Skin of body (tissue), 2 donors: ENCODE results near the gene KRT32. TPM values are rescaled to one million over a fixed set of nuclear protein-coding genes. Genes with fewer than 3 reads are reported as not detected.

Source experiments
- DNase-seq: peaks from one replicate; lab custom pipeline; 2025; lab: John Stamatoyannopoulos, UW
- total RNA-seq: library from RNA; depleted of rRNA; stranded (reverse); fragments of >200 nt; gene quantifications from one replicate; pipeline ENCODE4 v1.2.3, GENCODE V29; 2014

Gene KRT32
- 28.0 TPM for total RNA-seq

- DNase-seq = no peak
Observed at GRCh38 chr17:41466988-41467387, at the start of gene KRT32. Gene KRT32 (minus strand): TSS chr17:41467386. CDS start chr17:41467325, 61 bp downstream.

DNA sequence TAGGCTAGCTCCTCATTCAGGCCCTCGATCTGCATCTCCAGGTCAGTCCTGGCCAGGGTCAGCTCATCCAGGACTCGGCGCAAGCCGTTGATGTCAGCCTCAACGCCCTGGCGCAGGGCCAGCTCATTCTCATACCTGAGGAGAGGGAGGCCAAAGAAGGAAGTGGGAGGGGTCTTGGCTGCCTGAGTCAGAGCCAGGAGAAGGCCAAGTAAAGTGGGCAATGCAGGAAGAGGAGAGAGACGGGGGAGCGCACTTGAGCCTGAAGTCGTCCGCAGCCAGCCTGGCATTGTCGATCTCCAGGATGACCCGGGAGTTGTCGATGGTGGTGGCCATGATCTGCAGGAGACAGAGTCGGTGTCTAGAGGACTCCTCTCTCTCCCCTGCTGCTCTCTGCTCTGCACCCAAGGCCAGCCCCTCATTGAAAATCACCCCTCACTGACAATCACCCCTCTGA is 49.7 kb upstream of the KRT32 start:
- no peak for DNase-seq

- no peak for DNase-seq
Observed at GRCh38 chr17:41516147-41516829, 49.1 kb upstream of the KRT32 start.

- DNase-seq = no peak
Observed at GRCh38 chr17:41513168-41513547, 46.0 kb upstream of the KRT32 start.

GRCh38 chr17:41512546-41513167 is 45.5 kb upstream of the KRT32 start:
- no peak for DNase-seq

DNA sequence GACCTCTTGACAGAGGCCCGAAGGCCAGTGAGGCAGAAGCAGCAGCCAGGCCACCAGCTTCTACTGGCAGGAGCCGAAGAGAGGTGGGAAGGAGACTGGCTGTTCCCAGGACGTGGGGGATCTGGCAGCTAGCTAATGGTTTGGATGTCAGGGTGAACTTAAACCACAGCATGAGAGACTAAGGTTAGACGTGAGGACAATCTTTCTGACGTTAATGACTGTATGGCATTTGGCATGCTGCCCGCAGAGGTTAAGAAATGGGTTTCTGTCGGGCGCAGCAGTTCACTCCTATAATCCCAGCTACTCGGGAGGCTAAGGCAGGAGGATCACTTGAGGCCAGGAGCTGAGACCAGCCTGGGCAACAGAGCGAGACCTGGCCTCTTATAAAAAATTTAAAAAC is 44.5 kb upstream of the KRT32 start:
- DNase-seq = no peak

- DNase-seq = no peak
Observed at GRCh38 chr17:41511116-41511515, 43.9 kb upstream of the KRT32 start.

- no peak for DNase-seq
Observed at GRCh38 chr17:41510251-41511065, 43.3 kb upstream of the KRT32 start.

- DNase-seq = no peak
Observed at GRCh38 chr17:41507315-41507880, 40.2 kb upstream of the KRT32 start.

GRCh38 chr17:41505809-41506767 is 38.9 kb upstream of the KRT32 start:
- DNase-seq = no peak

DNA sequence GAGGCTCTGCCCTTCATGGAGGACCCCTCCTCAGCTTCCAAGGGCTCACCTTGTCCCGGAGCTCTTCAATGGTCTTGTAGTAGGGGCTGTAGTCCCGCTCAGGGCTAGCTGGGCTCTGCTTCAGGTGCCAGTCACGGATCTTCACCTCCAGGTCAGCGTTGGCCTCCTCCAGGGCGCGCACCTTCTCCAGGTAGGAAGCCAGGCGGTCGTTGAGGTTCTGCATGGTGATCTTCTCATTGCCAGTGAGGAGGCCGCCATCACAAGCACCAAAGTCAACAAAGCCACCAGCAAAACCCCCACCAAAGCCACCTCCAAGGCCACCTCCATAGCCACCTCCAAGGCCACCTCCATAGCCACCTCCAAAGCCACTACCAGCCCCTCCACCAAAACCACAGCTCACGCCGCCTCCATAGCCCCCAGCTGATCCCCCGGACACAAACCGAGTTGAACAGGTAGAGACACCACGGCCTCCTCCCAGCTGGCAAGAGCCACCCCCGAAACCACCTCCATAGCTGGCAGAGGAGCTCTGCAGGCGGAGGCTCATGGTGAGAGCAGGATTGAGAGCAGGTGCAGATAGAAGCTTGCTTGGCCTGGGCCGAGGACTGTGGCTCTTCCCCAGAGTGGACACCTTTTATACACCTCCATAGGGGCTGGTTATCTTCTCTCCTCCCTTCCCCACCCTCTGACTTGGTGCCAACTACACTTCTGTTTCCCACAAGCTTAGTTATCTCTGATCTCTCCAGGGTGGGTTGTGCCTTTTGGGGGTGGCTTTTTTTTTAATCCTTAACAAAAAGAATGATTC is 38.0 kb upstream of the KRT32 start, which contains the start of gene KRT13:
Gene KRT13 (minus strand): TSS at position 606 of the 802 bp plus-strand sequence. CDS start 62 bp downstream, at position 544.
- no peak for DNase-seq

DNA sequence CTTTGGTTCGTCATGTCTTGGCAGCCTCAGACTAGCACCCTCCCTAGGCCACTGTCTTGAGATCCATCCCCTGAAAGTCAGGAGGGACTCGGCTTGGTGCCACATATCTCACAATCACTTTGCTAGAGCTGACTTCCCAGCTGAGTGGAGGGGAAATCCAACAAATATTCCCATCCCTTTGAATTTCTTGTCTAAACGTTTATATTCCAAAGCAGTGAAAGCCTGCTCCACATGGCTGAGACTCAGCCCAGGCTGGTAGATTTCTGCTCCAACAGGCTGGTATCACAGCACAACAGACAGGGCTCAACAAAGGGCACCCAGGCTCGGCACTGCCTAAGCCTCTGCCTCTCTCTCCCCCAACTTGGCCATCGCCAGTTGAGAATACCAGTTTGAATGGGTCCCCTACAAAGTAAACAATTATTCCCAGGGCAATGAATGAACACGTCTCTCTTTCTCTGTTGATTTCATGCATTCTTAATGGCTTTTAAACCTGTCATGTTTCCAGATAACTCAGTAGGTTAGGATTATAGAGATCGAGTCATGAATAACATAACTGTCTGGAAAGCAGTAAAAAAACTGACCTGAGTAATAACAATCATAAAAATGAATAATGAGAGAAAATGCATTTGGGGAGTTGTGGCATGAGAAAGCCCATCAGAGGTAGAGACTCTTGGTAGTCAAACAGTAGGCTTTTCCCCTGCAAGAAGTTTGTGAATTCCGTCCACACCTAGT is 37.2 kb upstream of the KRT32 start:
- no peak for DNase-seq

GRCh38 chr17:41503202-41503601 is 36.0 kb upstream of the KRT32 start:
- no peak for DNase-seq

DNA sequence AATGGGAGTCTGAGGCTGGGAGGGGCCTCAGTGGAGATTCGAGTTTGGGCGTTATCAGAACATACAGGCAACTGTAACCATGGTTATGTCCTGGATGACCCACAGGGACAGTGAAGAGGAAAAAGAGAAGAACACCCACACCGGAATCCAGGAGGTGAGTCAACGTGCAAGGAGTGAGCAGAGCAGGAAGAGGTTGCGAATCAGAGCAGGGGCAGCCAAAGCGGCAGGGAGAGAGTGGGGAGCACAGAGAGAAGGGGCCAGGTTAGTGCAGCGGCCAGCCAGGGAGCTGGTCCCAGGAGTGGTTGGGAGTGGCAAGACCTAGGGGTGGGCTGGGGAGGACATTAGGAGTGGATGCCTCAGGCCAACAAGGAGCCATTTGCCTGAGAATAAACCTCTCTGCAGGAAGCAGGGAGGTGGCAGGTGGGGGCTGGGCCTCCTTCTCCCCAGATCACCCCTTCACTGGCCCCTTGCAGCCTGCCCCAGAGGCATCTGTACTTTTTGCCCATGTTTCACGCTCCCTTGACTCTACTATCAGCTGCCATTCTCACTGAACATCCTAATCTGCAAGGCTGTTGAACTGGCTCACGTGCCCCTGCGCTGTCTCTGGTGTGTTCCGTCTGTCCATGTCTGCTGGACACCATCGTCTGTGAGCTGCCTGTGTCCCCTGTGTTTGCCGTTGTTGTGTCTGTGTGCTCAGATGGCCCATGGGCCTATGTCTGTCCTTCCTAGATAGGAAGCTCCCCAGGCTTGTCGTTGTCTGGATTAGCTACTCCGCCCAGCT is 33.1 kb upstream of the KRT32 start:
- DNase-seq = no peak

DNA sequence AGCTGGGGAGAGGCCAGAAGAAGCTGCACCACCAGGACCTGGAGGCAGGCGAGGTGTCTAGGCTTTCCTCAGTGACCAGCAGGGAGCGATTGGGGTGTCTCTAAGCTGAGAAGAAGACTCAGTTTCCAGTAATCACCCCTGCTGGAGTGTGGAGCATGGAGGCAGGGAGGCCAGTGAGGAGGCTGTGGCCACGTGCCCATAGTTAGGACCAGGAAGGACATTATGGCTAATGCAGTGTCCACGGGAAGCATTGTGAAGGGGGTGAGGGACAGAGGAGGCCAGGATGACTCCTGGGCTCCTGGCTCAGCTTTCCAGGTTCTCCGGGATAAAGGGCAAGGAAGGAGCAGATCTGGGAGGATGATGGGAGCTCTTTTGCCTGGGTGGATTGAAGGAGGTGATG is 32.5 kb upstream of the KRT32 start:
- no peak for DNase-seq

- no peak for DNase-seq
Observed at GRCh38 chr17:41498276-41498675, 31.1 kb upstream of the KRT32 start.

DNA sequence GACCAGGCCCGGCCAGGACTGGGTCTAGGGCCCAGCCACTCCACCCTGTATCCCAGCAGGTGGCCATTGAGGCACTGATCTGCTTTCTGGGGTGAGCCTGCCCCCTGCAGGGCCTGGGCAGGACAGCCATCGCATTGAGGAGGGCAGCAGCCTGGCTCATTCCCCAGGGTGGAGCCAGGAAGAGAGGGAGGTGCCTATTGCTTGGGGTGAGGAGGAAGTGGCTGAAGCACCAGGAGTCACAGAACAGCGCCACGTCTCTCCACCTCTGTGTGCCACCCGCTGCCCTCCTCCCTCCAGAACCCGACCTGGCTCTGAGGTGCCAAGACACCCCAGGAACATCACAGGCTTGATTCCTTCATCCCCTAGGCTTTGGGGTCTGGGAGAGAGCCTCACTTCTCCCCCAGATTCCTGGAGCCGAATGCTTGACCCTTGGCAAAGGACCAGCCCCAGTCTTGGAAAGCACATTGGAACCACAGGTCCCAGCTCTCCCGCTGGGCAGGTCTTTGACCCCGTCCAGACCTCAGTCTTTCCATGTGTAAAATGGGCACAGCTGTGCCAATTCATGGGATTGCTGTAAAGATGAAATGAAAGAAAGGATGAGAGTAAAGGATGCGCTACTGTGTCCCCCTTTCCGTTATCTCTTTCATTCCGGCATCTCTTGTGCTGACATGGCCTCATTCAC is 29.8 kb upstream of the KRT32 start:
- no peak for DNase-seq

- DNase-seq = no peak
Observed at GRCh38 chr17:41494524-41494923, 27.3 kb upstream of the KRT32 start.
